CD4-positive, alpha-beta T cell treated with Interleukin-10 for 1 hour (primary cell): ENCODE data around the gene GADD45GIP1.
"Not testable (repeated sequence)": the region's sequence is repeated elsewhere in the genome, so short reads cannot be mapped to it uniquely, and the experiment has no call there.

Experiments used
- DNase-seq: peaks from one replicate; pipeline ENCODE4 v3.0.0-alpha.2; 2020

The GADD45GIP1 gene

GRCh38 chr19:12955996-12956395, 1.0 kb downstream of the GADD45GIP1 start:
- no peak for DNase-seq

DNA sequence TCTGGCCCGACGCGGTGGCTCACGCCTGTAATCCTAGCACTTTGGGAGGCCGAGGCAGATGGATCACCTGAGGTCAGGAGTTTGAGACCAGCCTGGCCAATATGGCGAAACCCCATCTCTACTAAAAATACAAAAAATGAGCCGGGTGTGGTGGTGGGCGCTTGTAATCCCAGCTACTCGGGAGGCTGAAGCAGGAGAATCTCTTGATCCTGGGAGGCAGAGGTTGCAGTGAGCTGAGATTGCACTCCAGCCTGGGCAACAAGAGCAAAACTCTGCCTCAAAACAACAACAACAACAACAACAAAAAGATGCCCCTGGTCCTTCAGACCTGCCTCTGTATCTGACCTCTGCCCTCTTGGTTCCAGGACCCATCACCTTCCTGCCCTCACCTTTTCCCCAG, 1.4 kb downstream of the GADD45GIP1 start:
- not testable (repeated sequence) for DNase-seq

DNA sequence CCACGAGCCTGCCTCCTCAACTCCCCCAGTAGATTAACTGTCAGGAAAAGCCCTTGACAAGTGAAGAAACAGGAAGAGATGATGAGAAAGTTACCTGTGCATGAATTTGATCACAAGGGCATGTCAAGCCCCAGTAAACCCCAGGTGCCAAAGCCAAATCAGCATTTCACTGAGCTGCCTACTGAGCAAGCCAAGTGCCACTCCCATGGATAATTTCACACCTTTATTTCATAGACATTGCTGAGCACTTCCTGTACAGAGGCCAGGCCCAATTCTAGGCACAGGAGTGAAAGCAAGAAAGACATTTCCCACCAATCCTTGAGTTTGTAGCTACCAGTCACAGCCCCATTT, 2.4 kb downstream of the GADD45GIP1 start:
- no peak for DNase-seq

DNA sequence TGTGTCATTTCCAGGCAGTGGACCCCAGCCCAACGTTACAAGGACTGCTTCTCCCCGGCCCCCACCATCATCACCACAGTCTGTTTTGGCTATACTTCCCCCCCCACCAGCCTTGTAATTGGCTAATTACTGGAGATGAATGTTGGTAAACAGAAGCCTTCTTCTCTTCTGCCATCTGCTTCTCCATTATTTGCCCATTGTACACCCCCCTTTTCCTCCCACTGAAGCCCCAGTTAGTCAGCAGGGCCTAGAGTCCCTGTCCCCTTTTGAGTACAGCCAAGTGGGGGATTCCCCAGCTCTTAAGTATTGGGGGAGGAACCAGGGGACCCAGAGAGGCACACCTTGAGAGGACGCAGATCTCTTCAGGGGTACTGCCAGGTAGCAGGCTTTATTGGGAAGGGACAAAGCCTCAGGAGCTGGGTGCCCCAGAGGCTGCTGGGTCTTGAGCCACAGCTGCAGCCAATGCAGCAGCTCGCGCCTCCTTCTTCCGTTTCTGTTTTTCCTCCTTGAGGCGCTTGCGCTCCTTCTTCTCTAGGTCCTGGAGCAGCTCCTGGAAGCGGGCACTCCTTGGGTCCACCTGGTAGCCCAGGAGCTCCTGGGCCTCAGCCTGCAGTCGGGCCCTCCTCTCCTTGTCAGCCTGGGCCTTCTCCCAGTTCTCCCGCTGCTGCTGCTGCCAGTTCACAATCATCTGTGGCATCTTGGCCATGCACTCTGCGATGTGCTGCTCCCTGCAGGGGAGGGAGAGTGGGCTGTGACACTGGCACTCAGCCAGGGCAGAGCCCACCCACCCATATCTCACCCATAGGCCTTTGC, 3.0 kb downstream of the GADD45GIP1 start:
- no peak for DNase-seq

DNA sequence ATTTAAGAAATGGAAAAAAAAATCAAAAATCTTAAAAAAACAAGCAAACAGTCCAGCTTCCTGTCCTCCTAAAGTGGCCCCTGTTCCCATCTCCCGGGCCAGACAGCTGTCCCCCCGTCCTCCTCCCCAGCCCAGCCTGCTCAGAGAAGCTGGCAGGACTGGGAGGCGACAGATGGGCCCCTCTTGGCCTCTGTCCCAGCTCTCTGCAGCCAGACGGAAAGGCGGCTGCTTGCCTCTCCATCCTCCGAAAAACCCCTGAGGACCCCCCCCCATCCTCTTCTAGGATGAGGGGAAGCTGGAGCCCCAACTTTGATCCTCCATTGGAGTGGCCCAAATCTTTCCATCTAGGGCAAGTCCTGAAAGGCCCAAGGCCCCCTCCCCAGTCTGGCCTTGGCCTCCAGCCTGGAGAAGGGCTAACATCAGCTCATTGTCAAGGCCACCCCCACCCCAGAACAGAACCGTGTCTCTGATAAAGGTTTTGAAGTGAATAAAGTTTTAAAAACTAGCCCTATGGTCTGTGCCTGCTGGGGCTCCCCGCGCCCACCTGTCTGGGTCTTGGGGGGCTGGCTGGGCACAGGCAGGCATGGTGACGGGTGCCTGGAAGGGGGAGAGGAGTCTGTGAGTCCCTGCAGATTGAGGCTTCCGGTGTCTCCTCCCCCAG, 3.8 kb downstream of the GADD45GIP1 start:
- DNase-seq: no peak

DNA sequence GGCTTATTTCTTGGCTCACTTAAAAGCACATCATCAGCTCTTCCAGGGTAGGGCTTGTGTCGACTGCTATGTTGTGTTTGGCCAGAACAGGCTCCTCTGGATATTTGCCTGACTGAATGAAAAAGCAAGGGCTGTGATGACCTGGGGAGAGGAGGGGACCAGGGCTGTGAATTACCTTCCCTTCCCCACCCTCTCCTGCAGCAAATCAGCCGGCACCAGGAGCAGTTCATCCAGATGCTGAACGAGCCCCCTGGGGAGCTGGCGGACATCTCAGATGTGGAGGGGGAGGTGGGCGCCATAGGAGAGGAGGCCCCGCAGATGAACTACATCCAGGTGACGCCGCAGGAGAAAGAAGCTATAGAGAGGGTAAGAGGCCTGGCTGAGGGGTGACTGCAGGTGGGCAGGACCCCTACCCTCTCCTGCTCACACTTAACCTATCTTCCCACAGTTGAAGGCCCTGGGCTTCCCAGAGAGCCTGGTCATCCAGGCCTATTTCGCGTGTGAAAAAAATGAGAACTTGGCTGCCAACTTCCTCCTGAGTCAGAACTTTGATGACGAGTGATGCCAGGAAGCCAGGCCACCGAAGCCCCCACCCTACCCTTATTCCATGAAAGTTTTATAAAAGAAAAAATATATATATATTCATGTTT, 4.4 kb downstream of the GADD45GIP1 start:
- DNase-seq: no peak

- DNase-seq: not testable (repeated sequence)
These were observed 5.0 kb downstream of the GADD45GIP1 start for GRCh38 chr19:12952050-12952449.

- no peak for DNase-seq
These were observed 7.4 kb downstream of the GADD45GIP1 start for GRCh38 chr19:12949363-12950283.

- DNase-seq: no peak
These were observed 8.2 kb downstream of the GADD45GIP1 start for GRCh38 chr19:12948612-12949362.

DNA sequence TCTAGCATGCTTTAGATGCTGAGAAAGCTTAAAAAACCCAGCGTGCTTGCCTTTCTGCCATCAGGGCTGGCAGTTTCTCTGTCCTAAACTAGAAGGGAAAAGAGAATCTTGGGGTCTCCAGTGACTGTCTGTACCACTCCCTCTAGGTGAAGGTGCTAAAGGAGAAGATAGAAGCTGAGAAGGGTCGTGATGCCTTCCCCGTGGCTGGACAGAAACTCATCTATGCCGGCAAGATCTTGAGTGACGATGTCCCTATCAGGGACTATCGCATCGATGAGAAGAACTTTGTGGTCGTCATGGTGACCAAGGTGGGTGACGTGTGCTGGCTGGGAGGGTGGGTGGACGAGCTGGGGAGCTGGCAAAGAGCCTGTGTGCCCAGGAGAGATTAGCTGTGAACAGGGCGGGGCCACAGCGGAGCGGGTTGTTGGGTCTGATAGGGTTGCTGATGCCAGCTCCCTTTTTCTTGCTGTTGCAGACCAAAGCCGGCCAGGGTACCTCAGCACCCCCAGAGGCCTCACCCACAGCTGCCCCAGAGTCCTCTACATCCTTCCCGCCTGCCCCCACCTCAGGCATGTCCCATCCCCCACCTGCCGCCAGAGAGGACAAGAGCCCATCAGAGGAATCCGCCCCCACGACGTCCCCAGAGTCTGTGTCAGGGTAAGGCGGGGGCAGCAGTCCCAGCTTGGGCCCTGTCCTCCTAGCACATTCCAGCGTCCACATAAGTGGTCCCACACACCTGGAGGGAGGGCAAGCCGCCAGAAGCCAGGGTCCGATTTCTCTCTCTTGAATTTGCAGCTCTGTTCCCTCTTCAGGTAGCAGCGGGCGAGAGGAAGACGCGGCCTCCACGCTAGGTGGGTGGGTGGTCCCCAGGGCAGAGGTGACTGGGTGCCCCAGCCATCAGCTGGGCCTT, 9.1 kb downstream of the GADD45GIP1 start:
- no peak for DNase-seq

DNA sequence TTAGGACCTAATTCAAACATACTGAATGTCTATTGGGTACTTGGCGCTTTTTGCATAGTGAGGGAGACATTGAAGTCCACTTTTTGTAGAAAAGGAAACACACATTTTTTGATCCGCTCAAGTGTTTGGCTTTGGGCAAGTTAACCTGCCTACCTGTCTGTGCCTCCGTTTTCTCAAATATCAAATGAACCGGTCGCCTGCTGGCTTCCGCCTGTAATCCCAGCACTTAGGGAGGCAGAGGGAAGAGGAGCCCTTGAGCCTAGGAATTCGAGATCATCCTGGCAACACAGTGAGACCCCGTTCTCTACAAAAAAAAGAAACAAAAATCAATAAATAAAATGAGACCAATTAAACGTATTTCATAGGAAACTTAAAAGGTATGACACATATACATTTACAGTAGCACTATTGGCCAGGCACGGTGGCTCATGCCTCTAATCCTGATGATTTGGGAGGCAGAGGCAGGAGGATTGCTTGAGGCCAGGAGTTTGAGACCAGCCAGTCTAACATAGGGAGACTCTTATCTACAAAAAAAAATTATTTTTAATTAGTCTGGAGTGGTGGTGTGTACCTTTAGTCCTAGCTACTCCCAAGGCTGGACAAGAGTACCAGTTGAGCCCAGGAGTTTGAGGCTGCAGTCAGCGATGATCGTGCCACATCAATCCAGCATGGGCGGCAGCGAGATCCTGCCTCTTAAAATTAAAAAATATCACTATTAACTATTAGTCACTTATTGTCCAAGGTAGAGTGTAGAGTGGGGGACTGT, 10.1 kb downstream of the GADD45GIP1 start:
- DNase-seq: no peak

- DNase-seq: peak; percentile 53
These were observed 10.8 kb downstream of the GADD45GIP1 start for GRCh38 chr19:12946092-12946721.

GRCh38 chr19:12945479-12946091, 11.4 kb downstream of the GADD45GIP1 start, which contains the start of gene RAD23A:
Gene RAD23A, plus strand, starts transcription at chr19:12945862. Its CDS starts 87 bp downstream, at chr19:12945949.
- peak; percentile 99 for DNase-seq

DNA sequence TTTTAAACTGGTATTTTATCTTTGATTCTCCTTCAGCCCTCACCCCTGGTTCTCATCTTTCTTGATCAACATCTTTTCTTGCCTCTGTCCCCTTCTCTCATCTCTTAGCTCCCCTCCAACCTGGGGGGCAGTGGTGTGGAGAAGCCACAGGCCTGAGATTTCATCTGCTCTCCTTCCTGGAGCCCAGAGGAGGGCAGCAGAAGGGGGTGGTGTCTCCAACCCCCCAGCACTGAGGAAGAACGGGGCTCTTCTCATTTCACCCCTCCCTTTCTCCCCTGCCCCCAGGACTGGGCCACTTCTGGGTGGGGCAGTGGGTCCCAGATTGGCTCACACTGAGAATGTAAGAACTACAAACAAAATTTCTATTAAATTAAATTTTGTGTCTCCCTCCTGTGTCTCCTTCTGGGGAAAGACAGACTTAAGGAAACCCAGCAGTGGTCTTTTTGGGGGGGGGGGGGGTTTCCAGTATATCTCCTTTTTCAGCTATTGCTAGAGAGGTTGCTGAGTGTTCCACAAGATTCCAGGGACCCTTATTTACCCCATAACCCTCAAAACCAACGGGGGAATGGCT, 12.8 kb downstream of the GADD45GIP1 start:
- no peak for DNase-seq

DNA sequence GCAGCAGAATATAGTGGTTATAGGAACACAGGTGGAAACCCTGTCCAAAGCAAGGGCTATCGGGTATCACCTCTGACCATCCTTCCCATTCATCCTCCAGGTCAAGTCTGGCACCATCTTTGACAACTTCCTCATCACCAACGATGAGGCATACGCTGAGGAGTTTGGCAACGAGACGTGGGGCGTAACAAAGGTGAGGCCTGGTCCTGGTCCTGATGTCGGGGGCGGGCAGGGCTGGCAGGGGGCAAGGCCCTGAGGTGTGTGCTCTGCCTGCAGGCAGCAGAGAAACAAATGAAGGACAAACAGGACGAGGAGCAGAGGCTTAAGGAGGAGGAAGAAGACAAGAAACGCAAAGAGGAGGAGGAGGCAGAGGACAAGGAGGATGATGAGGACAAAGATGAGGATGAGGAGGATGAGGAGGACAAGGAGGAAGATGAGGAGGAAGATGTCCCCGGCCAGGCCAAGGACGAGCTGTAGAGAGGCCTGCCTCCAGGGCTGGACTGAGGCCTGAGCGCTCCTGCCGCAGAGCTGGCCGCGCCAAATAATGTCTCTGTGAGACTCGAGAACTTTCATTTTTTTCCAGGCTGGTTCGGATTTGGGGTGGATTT, 13.5 kb downstream of the GADD45GIP1 start:
- no peak for DNase-seq

DNA sequence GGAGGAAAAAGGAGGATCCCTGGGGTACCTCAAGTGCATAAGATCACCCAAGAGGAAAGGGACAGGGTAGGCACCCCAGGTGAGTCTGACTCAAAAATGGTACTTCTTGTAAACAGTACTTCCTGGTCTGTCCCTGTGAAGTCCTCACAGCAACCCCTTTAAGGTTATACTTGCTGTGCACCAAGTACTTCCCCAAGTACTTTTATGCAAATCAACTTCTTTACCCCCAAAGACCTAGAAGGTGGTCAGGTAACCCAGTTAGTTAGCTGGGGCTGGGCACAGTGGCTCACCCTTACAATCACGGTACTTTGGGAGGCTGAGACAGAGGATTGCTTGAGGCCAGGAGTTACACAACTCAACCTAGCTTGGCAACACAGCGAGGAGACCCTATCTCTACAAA, 16.1 kb downstream of the GADD45GIP1 start:
- no peak for DNase-seq

DNA sequence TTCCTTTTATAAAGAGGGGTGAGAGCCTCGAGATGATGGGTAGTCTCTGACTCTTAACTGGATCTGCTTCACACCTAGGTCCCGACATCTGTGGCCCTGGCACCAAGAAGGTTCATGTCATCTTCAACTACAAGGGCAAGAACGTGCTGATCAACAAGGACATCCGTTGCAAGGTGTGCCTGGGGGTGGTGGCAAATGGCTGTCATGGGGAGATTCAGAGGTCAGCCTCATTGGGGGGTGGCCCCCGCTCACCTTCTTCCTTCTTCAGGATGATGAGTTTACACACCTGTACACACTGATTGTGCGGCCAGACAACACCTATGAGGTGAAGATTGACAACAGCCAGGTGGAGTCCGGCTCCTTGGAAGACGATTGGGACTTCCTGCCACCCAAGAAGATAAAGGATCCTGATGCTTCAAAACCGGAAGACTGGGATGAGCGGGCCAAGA, 17.0 kb downstream of the GADD45GIP1 start:
- no peak for DNase-seq
